Neural progenitor cell (in vitro differentiated cells): ENCODE results near the gene ACAD10.

Source experiments
- EZH2 ChIP-seq: fragments of 200-600 bp; sonication (generic); IDR thresholded peaks from 2 replicates; pipeline ENCODE4 v1.6.1; 2017; ENCODE audit warnings: antibody characterized with exemption, mild to moderate bottlenecking, moderate library complexity
- EZH2phosphoT487 ChIP-seq: fragments of 200-600 bp; sonication (generic); IDR thresholded peaks from 2 replicates; pipeline ENCODE4 v1.6.1; 2017; ENCODE audit warnings: antibody characterized with exemption
- TF ChIP-seq, protein P1 (sequence below): fragments of 200-600 bp; sonication (generic); IDR thresholded peaks from 2 replicates; pipeline ENCODE4 v1.5.1; 2017; ENCODE audit warnings: antibody characterized with exemption, mild to moderate bottlenecking

DNA sequence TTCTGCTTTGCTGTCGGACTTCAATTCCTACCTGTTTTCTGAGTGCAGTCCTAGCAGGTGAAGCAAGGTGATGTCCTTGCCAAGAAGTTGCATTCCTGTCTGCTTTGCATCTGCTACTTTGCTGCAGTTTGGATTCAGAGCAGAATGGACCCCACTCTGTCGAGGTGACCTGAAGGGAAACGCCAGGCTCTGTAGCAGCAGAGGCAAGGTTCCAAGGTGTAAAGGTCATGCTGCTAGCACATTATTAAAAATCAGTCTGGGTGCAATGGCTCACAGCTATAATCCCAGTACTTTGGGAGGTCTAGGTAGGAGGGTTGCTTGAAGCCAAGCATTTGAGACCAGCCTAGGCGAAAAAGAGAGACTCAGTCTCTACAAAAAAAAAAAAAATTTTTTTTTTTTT is 63.5 kb downstream of the ACAD10 start:
- no peak for TF ChIP-seq EZH2
- TF ChIP-seq, protein P1, sequence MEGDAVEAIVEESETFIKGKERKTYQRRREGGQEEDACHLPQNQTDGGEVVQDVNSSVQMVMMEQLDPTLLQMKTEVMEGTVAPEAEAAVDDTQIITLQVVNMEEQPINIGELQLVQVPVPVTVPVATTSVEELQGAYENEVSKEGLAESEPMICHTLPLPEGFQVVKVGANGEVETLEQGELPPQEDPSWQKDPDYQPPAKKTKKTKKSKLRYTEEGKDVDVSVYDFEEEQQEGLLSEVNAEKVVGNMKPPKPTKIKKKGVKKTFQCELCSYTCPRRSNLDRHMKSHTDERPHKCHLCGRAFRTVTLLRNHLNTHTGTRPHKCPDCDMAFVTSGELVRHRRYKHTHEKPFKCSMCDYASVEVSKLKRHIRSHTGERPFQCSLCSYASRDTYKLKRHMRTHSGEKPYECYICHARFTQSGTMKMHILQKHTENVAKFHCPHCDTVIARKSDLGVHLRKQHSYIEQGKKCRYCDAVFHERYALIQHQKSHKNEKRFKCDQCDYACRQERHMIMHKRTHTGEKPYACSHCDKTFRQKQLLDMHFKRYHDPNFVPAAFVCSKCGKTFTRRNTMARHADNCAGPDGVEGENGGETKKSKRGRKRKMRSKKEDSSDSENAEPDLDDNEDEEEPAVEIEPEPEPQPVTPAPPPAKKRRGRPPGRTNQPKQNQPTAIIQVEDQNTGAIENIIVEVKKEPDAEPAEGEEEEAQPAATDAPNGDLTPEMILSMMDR, result no peak
- TF ChIP-seq EZH2phosphoT487, result no peak
